Mesenteric fat pad (tissue), 1 donor: ENCODE results near the gene LTO1. TPM values are rescaled to one million over a fixed set of nuclear protein-coding genes. Genes with fewer than 3 reads are reported as not detected.
"Not testable (repeated sequence)": the region's sequence is repeated elsewhere in the genome, so short reads cannot be mapped to it uniquely, and the experiment has no call there.

ENCODE experiments used
- DNase-seq: peaks from one replicate; pipeline ENCODE4 v3.0.0-alpha.2; 2020; ENCODE audit warnings: low spot score
- total RNA-seq: library from RNA; stranded (reverse); fragmentation: NEBNext Ultra II Directional; extraction: Animal tissue kit (Norgen Biotek cat#: 25700); gene quantifications from one replicate; pipeline ENCODE4 v1.2.1, GENCODE V29; 2021
- donor health status: DM: yes; HTN: yes; CAD: no.

Gene LTO1
- total RNA-seq, 1 donor from 2014 or later = 19.2 TPM

GRCh38 chr11:69702239-69702691 is 27.1 kb upstream of the LTO1 start:
- no peak for DNase-seq

GRCh38 chr11:69700278-69701140 is 25.4 kb upstream of the LTO1 start:
- no peak for DNase-seq

GRCh38 chr11:69699213-69699612 is 24.1 kb upstream of the LTO1 start:
- DNase-seq = no peak

GRCh38 chr11:69698362-69698761 is 23.2 kb upstream of the LTO1 start:
- DNase-seq = no peak

GRCh38 chr11:69697861-69698260 is 22.7 kb upstream of the LTO1 start:
- DNase-seq = no peak

GRCh38 chr11:69697469-69697843 is 22.3 kb upstream of the LTO1 start:
- DNase-seq = no peak

GRCh38 chr11:69696749-69697468 is 21.8 kb upstream of the LTO1 start:
- no peak for DNase-seq

- DNase-seq = peak; percentile 43
These were observed 20.8 kb upstream of the LTO1 start for GRCh38 chr11:69695995-69696394.

- DNase-seq = no peak
These were observed 20.4 kb upstream of the LTO1 start for GRCh38 chr11:69695581-69695980.

GRCh38 chr11:69694781-69695180 is 19.6 kb upstream of the LTO1 start:
- DNase-seq = no peak

- no peak for DNase-seq
These were observed 17.3 kb upstream of the LTO1 start for GRCh38 chr11:69692422-69692821.

GRCh38 chr11:69691463-69691862 is 16.3 kb upstream of the LTO1 start:
- no peak for DNase-seq

GRCh38 chr11:69689484-69690319 is 14.5 kb upstream of the LTO1 start:
- no peak for DNase-seq

- DNase-seq = not testable (repeated sequence)
These were observed 13.0 kb upstream of the LTO1 start for GRCh38 chr11:69687969-69688771.

GRCh38 chr11:69686856-69687255 is 11.7 kb upstream of the LTO1 start:
- DNase-seq = no peak

GRCh38 chr11:69686452-69686851 is 11.3 kb upstream of the LTO1 start:
- no peak for DNase-seq

- no peak for DNase-seq
These were observed 10.2 kb upstream of the LTO1 start for GRCh38 chr11:69685348-69685747.

- no peak for DNase-seq
These were observed 9.5 kb upstream of the LTO1 start for GRCh38 chr11:69684651-69685050.

GRCh38 chr11:69683764-69684333 is 8.7 kb upstream of the LTO1 start:
- DNase-seq = no peak

- peak; percentile 20 for DNase-seq
These were observed 7.7 kb upstream of the LTO1 start for GRCh38 chr11:69682681-69683326.
